NCI-H446 treated with DMSO at 0.1 percent for 48 hours (cell line): Measurements from ENCODE around the gene KRT7.
"Not testable (repeated sequence)": the region's sequence is repeated elsewhere in the genome, so short reads cannot be mapped to it uniquely, and the experiment has no call there.

ENCODE experiments used
- DNase-seq: peaks from one replicate; lab custom pipeline; 2025; lab: John Stamatoyannopoulos, UW

KRT7 gene

DNA sequence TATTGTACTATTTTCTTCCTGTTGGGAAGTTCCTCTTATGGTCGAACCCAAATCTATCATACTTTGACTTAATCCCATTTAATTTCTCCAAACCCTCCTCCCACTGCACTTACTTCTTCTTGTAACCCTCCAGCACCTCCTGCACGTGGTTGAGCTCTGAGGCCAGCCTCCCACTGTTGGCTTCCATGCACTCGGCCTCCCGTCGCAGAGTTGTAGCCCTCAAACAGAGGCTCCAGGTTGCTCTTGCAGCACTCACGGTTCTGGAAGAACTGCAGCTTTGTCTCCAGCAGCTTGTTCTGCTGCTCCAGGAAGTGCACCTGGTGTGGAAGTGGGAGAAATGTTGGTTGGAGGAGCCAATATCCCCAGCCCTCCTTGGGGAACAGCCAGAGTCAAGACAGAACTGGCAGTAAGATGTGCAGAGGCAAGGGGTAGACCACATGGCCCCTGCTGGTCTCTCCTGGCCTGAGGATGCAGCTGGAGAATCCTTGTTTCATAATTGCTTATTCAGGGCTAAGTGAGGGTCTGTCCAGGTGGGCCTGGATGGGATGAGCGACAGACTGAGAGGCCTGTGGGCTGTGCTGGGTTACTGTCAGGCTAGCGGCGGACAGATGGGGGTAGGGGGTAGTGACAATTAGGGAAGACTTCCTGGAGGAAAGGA, 23.0 kb downstream of the KRT7 start:
- no peak for DNase-seq

DNA sequence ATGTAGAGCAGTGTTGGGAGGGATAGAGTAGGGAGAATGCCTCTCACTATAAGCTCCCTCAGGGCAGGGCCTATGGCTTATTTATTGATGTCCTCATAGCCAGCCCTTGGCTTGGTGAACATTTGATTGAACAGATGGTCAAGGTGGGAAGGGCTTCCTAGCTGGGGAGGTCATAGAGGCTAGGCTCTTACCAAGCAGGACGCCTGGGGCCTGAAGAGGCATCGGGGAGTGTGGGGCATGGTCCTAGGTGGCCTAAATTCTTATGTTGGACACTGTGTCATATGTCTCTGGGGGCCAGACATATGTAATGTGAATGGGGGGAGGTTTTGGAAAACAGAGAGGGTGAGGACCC, 23.5 kb downstream of the KRT7 start:
- DNase-seq: no peak

- DNase-seq: no peak
Observed at GRCh38 chr12:52257074-52257551, 24.1 kb downstream of the KRT7 start.

DNA sequence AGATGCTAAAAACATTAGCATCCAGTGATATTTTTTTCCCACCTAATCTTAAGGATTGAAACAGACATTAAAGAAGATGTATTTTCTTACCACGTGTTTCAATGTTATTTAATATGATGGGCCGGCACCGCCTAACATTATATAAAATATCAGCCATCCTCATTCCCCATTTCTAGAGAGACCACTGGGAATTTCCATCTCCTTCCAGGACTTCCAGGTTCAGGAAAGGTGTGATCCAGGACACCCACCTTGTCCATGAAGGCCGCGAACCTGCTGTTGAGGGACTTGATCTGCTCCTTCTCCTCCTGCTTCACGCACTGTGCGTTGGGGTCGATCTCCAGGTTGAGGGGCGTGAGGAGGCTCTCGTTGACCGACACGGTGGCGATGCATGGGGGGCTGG, 24.9 kb downstream of the KRT7 start:
- not testable (repeated sequence) for DNase-seq

DNA sequence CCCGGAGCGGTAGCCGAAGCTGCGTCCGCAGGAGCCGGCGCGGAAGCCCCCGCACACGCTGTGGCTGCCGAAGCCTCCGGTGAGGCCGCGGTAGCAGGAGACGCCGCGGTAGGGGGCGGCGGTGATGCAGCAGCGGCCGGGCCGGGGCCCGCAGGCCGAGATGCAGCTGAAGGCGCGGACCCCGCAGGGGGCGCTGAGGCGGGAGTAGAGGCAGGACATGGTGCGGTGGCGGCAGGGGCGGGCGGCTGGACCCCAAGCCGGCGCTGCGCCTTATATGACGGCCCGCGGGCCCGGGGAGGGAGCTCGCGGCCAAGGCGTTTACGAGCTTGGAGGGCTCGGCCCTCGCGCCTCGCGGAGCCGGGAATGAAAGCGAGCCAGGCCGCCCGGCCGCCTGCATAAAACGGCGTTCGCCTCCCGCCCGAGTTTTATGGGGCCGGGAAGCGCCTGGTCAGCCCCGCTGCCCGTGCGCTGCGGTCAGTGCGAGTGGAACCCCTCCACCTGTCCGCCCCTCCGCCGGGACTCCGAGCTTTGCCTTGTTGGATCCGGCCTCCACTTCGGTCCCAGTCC, 25.4 kb downstream of the KRT7 start:
- no peak for DNase-seq

- no peak for DNase-seq
Observed at GRCh38 chr12:52259657-52260243, 26.7 kb downstream of the KRT7 start.

- no peak for DNase-seq
Observed at GRCh38 chr12:52260361-52261207, 27.5 kb downstream of the KRT7 start.

GRCh38 chr12:52261208-52261484, 28.1 kb downstream of the KRT7 start:
- DNase-seq: no peak

- DNase-seq: no peak
Observed at GRCh38 chr12:52262286-52262685, 29.2 kb downstream of the KRT7 start.

DNA sequence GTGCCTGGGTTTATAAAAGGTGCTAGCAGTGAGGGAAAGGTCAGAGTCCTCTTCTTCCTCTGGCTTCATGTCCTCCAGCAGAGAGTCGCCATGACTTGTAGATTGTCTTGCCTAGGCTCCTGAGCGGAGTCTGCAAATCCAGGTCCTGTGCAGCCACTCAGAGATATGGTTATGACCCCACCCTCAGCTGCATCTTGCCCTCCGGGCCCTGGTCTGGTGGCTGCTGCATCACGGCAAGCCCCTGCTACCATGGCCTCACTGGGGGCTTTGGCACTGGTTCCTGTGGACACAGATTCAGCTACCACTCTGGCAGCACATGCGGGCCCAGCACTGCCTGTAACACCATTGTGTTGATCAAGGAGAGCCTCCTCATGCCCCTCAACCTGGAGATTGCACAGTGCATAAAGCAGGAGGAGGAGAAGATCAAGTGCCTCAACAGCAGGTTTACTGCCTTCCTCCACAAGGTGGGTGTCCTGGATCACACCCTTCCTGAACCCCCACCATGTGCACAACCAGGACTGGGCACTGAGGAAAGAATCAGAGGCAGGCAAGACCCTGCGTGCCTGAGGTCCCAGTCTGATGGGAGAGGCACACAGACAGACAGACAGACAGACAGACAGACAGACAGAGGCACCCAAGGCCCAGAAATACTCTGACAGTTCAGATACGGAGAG, 30.9 kb downstream of the KRT7 start:
- DNase-seq: no peak

- no peak for DNase-seq
Observed at GRCh38 chr12:52264435-52264825, 31.4 kb downstream of the KRT7 start.

GRCh38 chr12:52266514-52266913, 33.5 kb downstream of the KRT7 start:
- DNase-seq: no peak

DNA sequence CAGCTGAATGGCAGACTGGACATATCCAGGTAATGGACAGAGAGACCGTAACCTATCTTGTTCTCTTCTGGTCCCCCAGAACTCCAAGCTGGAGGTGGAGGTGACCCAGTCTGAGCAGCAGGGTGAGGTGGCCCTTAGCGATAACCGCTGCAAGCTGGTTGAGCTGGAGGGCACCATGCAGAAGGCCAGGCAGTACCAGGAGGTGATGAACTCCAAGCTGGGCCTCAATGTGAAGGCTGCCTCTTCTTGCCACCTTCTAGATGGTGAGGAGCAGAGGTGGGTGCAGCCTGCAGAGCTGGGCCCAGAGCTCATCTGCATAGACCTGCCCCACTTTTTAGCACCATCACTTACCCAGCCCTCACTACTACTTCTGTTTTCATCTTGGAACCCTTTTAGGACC, 34.2 kb downstream of the KRT7 start:
- no peak for DNase-seq

- no peak for DNase-seq
Observed at GRCh38 chr12:52267699-52268098, 34.7 kb downstream of the KRT7 start.

GRCh38 chr12:52268212-52268611, 35.2 kb downstream of the KRT7 start:
- DNase-seq: no peak

GRCh38 chr12:52270541-52271070, 37.6 kb downstream of the KRT7 start:
- DNase-seq: no peak

- DNase-seq: no peak
Observed at GRCh38 chr12:52271158-52271557, 38.1 kb downstream of the KRT7 start.

DNA sequence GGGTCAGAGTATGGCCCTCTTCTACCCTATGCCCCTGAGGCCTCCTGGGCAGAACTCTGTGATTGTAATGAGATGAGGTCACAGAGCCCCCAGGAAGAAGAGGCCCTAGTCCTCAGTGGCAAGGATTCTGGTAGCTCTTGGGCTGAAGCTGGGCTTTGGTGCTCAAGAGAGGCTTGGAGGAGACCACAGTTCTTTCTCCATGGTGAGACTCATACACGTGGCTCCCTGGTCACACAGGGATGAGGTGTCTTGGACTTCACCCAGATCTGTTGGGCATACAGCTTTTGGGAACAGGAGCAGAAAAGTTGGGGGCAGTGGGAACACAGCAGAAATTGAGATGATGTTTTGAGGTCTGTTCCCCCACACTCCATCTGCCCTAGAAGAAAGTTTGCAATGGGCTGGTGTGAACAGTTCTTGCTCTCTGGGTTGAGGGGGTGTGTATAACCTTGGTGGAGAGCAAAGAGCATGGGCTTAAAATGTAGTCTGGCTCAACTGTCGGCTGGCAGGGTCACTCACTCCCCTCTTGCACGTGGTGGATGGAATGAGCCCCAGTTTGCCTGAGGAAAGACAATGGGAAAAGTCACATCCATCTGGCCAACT, 41.6 kb downstream of the KRT7 start, which contains the start of gene KRT86:
KRT86 (plus strand) TSS at position 125 of the 600 bp plus-strand sequence. CDS start 27,272 bp downstream, outside the sequence.
- no peak for DNase-seq

- DNase-seq: no peak
Observed at GRCh38 chr12:52275686-52276085, 42.6 kb downstream of the KRT7 start.

GRCh38 chr12:52277486-52278245, 44.6 kb downstream of the KRT7 start:
- DNase-seq: no peak
